Stimulated activated CD4-positive, alpha-beta T cell treated with anti-CD3 and anti-CD28 coated beads, Interleukin-4, amount 100 ng/mL, for 24 hours (primary cell): Measurements from ENCODE around the gene POU2F3.
"Not testable (repeated sequence)": the region's sequence is repeated elsewhere in the genome, so short reads cannot be mapped to it uniquely, and the experiment has no call there.

Source experiments
- DNase-seq: peaks from one replicate; pipeline ENCODE4 v3.0.0-alpha.2; 2020

Gene POU2F3

GRCh38 chr11:120254788-120255518 is 15.0 kb downstream of the POU2F3 start:
- no peak for DNase-seq

GRCh38 chr11:120255519-120255866 is 15.6 kb downstream of the POU2F3 start:
- DNase-seq = no peak

GRCh38 chr11:120256178-120256577 is 16.2 kb downstream of the POU2F3 start:
- DNase-seq = no peak

GRCh38 chr11:120256779-120257178 is 16.8 kb downstream of the POU2F3 start:
- no peak for DNase-seq

- DNase-seq = no peak
Observed at GRCh38 chr11:120257346-120257745, 17.4 kb downstream of the POU2F3 start.

- no peak for DNase-seq
Observed at GRCh38 chr11:120258661-120259060, 18.7 kb downstream of the POU2F3 start.

DNA sequence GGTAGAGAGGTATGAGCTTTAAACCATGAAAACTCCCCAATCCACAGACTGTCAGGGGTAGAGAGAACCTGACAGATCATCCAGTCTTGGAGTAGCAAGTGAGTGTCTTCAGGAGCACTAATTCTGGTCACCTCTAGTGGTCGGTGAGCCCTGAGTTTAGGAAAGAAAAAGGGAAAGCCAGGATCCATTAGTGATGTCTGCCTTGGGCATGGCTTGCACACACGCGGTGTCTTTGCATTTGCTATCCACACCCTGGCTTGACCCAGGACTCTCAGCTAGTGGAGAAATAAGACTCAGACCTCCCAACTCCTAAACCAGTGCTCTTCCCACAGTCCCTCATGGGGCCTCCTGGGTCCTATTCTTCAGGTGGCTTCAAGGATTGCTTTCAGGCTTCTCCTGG is 19.3 kb downstream of the POU2F3 start:
- DNase-seq = no peak

- DNase-seq = no peak
Observed at GRCh38 chr11:120259988-120260565, 20.1 kb downstream of the POU2F3 start.

GRCh38 chr11:120260616-120261015 is 20.7 kb downstream of the POU2F3 start:
- DNase-seq = no peak

DNA sequence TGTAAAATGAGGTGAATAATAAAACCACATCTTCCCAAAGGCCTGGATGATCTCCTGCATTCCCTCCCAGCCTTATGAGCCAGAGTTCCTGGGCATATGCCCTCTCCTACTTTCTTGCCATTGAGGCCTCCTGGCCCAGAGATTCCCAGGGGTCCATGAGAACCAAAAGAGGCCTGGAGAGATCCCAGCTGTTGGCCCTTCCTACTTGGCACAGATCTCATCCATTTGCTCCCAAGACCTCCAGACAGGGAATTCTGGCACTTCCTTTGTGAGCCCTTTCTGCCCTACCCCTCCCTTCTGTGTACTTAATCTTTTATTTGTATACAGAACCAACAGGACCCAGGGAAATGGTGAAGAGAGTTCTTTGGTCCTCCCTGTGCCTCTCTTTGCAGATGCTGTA is 21.4 kb downstream of the POU2F3 start:
- DNase-seq = no peak

DNA sequence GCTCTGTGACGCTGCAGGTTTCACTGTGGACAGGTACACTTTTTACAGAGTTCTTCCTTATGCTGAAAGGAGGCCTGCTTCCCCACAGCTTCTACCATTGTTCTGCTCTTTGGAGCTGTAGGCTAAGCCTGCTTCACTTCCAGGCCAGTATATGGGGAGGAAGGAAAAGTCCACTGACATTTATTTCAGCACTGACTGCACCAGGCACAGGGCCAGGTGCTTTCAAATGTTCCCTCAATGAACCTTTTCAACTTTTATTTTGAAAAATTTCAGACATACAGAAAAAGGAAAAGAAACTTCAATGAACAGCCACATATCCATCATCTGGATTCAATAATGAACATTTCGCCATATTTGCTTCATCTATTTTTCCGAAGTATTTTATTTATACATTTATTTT is 22.0 kb downstream of the POU2F3 start:
- DNase-seq = no peak

DNA sequence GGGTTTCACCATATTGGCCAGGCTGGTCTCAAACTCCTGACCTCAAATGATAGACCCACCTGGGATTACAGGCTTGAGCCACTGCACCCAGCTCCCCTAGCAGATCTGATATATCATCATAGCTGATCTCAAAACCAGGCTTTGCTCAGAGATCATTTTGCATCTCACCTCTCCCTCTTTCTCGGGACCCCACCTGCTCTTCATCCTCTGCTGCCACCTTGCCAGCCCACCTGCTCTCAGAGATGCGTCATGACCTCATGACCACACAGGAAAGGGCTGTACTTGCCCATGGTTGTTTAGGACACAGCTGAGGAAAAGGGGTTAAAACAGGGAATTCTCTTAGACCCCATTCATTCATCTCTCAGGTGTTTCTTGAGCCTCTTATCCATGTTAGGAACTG is 27.4 kb downstream of the POU2F3 start:
- DNase-seq = no peak

- no peak for DNase-seq
Observed at GRCh38 chr11:120268686-120269085, 28.7 kb downstream of the POU2F3 start.

DNA sequence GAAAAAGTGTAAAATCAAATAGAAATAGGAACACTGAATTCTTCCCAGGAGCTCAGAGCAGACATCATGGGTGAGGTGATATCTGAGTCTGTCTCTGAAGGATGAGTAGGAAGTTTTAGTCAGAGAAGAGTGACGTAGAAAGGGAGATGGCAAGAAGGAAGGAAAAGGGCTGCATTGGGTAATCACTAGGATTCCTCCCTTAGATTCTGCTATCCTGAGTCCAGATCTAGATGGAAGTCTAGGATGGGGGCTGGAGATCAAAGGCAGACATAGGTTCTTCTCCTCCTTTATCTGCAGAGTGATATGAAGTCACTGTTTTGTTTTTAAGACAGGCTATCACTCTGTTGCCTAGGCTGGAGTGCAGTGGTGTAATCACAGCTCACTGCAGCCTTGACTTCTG is 30.4 kb downstream of the POU2F3 start:
- DNase-seq = no peak

GRCh38 chr11:120271672-120272071 is 31.7 kb downstream of the POU2F3 start:
- no peak for DNase-seq

DNA sequence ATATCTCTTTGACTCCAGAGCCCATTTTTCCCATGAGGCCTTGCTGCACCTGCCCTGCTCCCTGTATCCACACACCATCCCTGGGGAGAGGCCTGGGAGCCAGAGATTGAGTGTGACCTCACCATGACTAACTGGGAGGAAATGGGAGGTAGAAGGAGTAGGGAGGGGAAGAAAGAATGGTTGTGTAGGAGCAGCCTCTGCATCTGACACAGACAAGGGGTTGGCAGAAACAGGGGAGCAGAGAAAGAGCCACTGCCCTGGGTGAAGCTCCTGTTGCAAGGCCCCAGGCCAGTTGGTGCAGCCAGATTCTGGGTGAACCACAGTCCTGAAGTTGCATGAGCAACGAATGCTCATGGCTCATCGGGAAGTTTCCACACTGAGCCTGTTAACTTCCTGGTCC is 32.4 kb downstream of the POU2F3 start:
- no peak for DNase-seq

DNA sequence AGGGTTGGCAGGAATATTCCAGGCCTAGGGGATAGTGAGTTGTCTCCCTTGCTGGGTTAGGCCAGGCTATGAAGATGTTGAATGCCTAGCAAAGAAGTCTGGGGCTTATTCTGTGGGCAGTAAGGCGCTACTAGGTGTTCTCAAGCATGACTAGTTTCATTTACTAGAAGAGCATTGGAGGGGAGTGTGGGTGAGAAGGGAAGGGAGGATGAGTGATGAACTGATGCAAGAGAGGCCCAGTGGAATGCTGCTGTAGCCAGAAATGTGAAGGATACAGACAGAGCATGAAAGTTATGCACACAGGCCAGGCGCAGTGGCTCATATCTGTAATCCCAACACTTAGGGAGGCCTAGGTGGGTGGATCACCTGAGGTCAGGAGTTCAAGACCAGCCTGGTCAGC is 33.5 kb downstream of the POU2F3 start:
- DNase-seq = no peak

- DNase-seq = not testable (repeated sequence)
Observed at GRCh38 chr11:120273956-120274355, 34.0 kb downstream of the POU2F3 start.

- DNase-seq = no peak
Observed at GRCh38 chr11:120279502-120279901, 39.6 kb downstream of the POU2F3 start.

GRCh38 chr11:120280600-120281051 is 40.7 kb downstream of the POU2F3 start:
- no peak for DNase-seq

- DNase-seq = no peak
Observed at GRCh38 chr11:120281143-120281795, 41.3 kb downstream of the POU2F3 start.

DNA sequence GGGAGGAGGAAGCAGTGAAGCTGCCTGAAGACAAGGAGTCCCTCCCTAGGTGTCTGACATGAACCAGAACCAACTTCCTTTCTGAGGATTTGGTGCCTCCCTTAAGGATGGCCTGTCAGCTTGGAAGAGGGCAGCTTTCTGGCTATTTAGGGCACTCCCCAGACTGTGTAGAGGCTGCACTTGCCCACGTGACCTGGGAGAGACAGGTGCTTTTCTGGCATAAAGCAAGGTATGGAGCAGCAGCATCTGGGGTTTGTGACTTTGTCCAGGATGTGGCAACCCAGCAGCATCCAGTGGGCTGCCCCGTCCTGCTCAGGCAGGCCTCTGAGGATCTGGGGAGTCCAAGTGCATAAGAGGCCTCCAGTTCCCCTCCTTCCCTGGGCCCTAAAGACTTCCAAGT is 43.2 kb downstream of the POU2F3 start:
- DNase-seq = no peak

GRCh38 chr11:120284272-120284671 is 44.3 kb downstream of the POU2F3 start:
- DNase-seq = no peak

GRCh38 chr11:120285256-120285655 is 45.3 kb downstream of the POU2F3 start:
- no peak for DNase-seq
